Measurements from ENCODE around the gene GPR162. TPM values are rescaled to one million over a fixed set of nuclear protein-coding genes. Genes with fewer than 3 reads are reported as not detected.
A peak's percentile ranks its signal among the peaks of the same experiment; 100 is the strongest.

GPR162 gene
- total RNA-seq, 1 donor from 2014 or later, result not detected

DNA sequence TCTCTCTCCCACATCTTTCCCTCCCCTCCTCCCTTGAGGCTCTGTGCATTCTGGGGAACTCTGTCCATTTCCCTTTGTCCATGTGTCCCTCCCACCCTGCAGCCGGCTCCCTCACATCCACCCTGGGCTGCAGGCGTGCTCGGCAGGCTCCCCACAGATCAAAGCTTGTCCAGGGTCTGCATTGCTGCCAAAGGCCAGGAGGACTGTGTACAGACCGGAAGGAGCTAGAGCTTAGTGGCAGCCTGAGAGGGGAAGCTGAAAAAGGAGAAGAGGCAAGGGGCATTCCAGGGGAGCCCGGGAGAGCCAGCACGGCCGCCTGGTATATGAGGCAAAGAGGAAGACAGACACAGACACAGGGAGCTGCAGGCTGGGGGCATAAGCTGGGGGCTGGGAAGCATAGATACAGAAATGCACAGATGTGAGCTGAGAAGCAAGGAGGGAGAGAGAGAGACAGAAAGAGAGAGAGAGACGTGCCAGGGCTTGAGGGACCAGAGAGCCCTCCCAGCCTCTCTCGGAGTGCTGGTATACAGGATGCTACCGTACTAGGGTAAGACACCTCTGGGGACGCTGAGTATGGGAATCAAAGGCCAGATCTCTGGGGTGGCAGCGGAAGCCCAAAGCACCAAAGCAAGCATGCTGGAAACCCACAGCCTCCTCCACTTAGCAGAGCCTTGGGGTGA lies 29.0 kb upstream of the GPR162 start:
- Histone ChIP-seq H3K36me3 (ENCODE audit: control insufficient read depth, insufficient read depth, low read length) (no peaks in the 10 kb centered on the region), H3K4me3 (ENCODE audit: low read depth, low read length) (no peak overlapping the region), H3K27me3 (ENCODE audit: control insufficient read depth, insufficient read depth, low read length) (peaks cover 2% of the 10 kb centered on the region)
- TF ChIP-seq, protein P1, sequence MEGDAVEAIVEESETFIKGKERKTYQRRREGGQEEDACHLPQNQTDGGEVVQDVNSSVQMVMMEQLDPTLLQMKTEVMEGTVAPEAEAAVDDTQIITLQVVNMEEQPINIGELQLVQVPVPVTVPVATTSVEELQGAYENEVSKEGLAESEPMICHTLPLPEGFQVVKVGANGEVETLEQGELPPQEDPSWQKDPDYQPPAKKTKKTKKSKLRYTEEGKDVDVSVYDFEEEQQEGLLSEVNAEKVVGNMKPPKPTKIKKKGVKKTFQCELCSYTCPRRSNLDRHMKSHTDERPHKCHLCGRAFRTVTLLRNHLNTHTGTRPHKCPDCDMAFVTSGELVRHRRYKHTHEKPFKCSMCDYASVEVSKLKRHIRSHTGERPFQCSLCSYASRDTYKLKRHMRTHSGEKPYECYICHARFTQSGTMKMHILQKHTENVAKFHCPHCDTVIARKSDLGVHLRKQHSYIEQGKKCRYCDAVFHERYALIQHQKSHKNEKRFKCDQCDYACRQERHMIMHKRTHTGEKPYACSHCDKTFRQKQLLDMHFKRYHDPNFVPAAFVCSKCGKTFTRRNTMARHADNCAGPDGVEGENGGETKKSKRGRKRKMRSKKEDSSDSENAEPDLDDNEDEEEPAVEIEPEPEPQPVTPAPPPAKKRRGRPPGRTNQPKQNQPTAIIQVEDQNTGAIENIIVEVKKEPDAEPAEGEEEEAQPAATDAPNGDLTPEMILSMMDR (IDR thresholded peaks at IDR 0.05; ENCODE audit: insufficient read depth, low read length, severe bottlenecking), result no peak
- DNase-seq (ENCODE audit: low read depth) (no peak), FAIRE-seq (no peak)

- Histone ChIP-seq H3K36me3 (ENCODE audit: control insufficient read depth, insufficient read depth, low read length) (no peaks in the 10 kb centered on the region), H3K4me3 (ENCODE audit: low read depth, low read length) (no peak overlapping the region), H3K27me3 (ENCODE audit: control insufficient read depth, insufficient read depth, low read length) (peaks cover 2% of the 10 kb centered on the region)
- TF ChIP-seq, protein P1 (IDR thresholded peaks at IDR 0.05; ENCODE audit: insufficient read depth, low read length, severe bottlenecking), result no peak
- no peak for FAIRE-seq
- DNase-seq (ENCODE audit: low read depth), result no peak
Observed at GRCh38 chr12:6795088-6795487, 26.5 kb upstream of the GPR162 start.

- TF ChIP-seq, protein P1 (IDR thresholded peaks at IDR 0.05; ENCODE audit: insufficient read depth, low read length, severe bottlenecking), result no peak
- DNase-seq (ENCODE audit: low read depth), result no peak
- peaks cover 2% of the 10 kb centered on the region for H3K27me3 ChIP-seq (ENCODE audit: control insufficient read depth, insufficient read depth, low read length)
Observed at GRCh38 chr12:6796576-6796975, 25.0 kb upstream of the GPR162 start.

GRCh38 chr12:6799147-6799546 lies 22.5 kb upstream of the GPR162 start:
- DNase-seq (ENCODE audit: low read depth) (no peak), FAIRE-seq (no peak)
- Histone ChIP-seq H3K4me3 (ENCODE audit: low read depth, low read length) (no peak overlapping the region), H3K36me3 (ENCODE audit: control insufficient read depth, insufficient read depth, low read length) (no peaks in the 10 kb centered on the region), H3K27me3 (ENCODE audit: control insufficient read depth, insufficient read depth, low read length) (no peaks in the 10 kb centered on the region)
- TF ChIP-seq, protein P1 (IDR thresholded peaks at IDR 0.05; ENCODE audit: insufficient read depth, low read length, severe bottlenecking), result no peak

More at GRCh38 chr12:6796576-6796975, 25.0 kb upstream of the GPR162 start:
- Histone ChIP-seq H3K36me3 (ENCODE audit: control insufficient read depth, insufficient read depth, low read length) (no peaks in the 10 kb centered on the region), H3K4me3 (ENCODE audit: low read depth, low read length) (no peak overlapping the region)
- FAIRE-seq, result no peak

- no peaks in the 10 kb centered on the region for H3K36me3 ChIP-seq (ENCODE audit: control insufficient read depth, insufficient read depth, low read length)
- H3K4me3 ChIP-seq (ENCODE audit: low read depth, low read length), result no peak overlapping the region
- TF ChIP-seq, protein P1 (IDR thresholded peaks at IDR 0.05; ENCODE audit: insufficient read depth, low read length, severe bottlenecking), result no peak
- no peaks in the 10 kb centered on the region for H3K27me3 ChIP-seq (ENCODE audit: control insufficient read depth, insufficient read depth, low read length)
- DNase-seq (ENCODE audit: low read depth) (peak; percentile 24), FAIRE-seq (no peak)
Observed at GRCh38 chr12:6807170-6807569, 14.5 kb upstream of the GPR162 start.

DNA sequence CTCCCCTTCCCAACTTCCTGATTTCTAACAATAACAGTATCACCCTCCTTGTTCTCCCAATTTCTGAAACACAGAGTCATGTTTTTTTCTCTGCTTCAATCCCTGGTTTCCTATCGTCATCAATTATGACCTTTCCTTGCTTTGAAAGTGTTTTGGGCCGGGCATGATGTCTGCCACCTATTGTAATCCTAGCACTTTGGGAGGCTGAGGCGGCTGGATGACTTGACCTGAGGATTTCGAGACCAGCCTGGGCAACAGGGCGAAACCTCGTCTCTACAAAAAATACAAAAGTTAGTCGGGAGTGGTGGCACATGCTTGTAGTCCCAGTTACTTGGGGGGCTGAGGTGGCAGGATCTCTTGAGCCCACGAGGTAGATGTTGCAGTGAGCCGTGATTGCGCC lies 12.6 kb upstream of the GPR162 start:
- TF ChIP-seq, protein P1 (IDR thresholded peaks at IDR 0.05; ENCODE audit: insufficient read depth, low read length, severe bottlenecking), result no peak
- no peak overlapping the region for H3K4me3 ChIP-seq (ENCODE audit: low read depth, low read length)
- H3K36me3 ChIP-seq (ENCODE audit: control insufficient read depth, insufficient read depth, low read length), result no peaks in the 10 kb centered on the region
- no peaks in the 10 kb centered on the region for H3K27me3 ChIP-seq (ENCODE audit: control insufficient read depth, insufficient read depth, low read length)
- FAIRE-seq, result no peak
- no peak for DNase-seq (ENCODE audit: low read depth)
